H9 (cell line): ENCODE results near the gene PKDCC. TPM values are rescaled to one million over a fixed set of nuclear protein-coding genes. Genes with fewer than 3 reads are reported as not detected.

Experiments
- DNase-seq: peaks from one replicate; pipeline ENCODE4 v3.0.0-alpha.2; 2017
- H2AFZ ChIP-seq: one replicate; pipeline ENCODE4 v1.6.1; 2013; ENCODE audit warnings: mild to moderate bottlenecking, low read length, control low read depth, moderate library complexity
- H2AK5ac ChIP-seq: 2 replicates; pipeline ENCODE4 v1.6.1; 2013; ENCODE audit warnings: low read length, control low read depth, mixed read lengths; ENCODE audit not compliant: insufficient read length
- H2BK120ac ChIP-seq: one replicate; pipeline ENCODE4 v1.6.1; 2013; ENCODE audit warnings: low read depth, mild to moderate bottlenecking, low read length, control low read depth, inconsistent platforms; ENCODE audit not compliant: poor library complexity, severe bottlenecking
- H2BK12ac ChIP-seq: 2 replicates; pipeline ENCODE4 v1.6.1; 2013; ENCODE audit warnings: low read length, control low read depth, mixed read lengths, low read depth; ENCODE audit not compliant: insufficient read length
- H2BK15ac ChIP-seq: 2 replicates; pipeline ENCODE4 v1.6.1; 2013; ENCODE audit warnings: low read depth, low read length, control low read depth
- H2BK20ac ChIP-seq: one replicate; pipeline ENCODE4 v1.6.1; 2013; ENCODE audit warnings: low read depth, mild to moderate bottlenecking, low read length, control low read depth, inconsistent platforms; ENCODE audit not compliant: poor library complexity, severe bottlenecking
- H2BK5ac ChIP-seq: 2 replicates; pipeline ENCODE4 v1.6.1; 2013; ENCODE audit warnings: low read length, control low read depth, mixed read lengths; ENCODE audit not compliant: insufficient read length
- H3K14ac ChIP-seq: 2 replicates; pipeline ENCODE4 v1.6.1; 2013; ENCODE audit warnings: low read length, control low read depth; ENCODE audit not compliant: insufficient read depth
- H3K18ac ChIP-seq: 2 replicates; pipeline ENCODE4 v1.6.1; 2013; ENCODE audit warnings: low read depth, mild to moderate bottlenecking, mixed read lengths, low read length, control low read depth; ENCODE audit not compliant: insufficient read length
- H3K23ac ChIP-seq: 2 replicates; pipeline ENCODE4 v1.6.1; 2013; ENCODE audit warnings: low read length, control low read depth, mixed read lengths, low read depth; ENCODE audit not compliant: insufficient read length
- H3K23me2 ChIP-seq: 2 replicates; pipeline ENCODE4 v1.6.1; 2013; ENCODE audit warnings: low read depth, mild to moderate bottlenecking, mixed read lengths, low read length, control low read depth; ENCODE audit not compliant: insufficient read length, poor library complexity, severe bottlenecking
- H3K27ac ChIP-seq: 2 replicates; pipeline ENCODE4 v1.5.1; 2013; ENCODE audit warnings: low read length, control low read depth, mixed read lengths, low read depth; ENCODE audit not compliant: insufficient read length
- H3K27me3 ChIP-seq: 2 replicates; pipeline ENCODE4 v1.6.1; 2013; ENCODE audit warnings: low read length, control low read depth, inconsistent platforms; ENCODE audit not compliant: insufficient read depth
- H3K4ac ChIP-seq: 2 replicates; pipeline ENCODE4 v1.6.1; 2013; ENCODE audit warnings: low read depth, mild to moderate bottlenecking, control low read depth, inconsistent platforms, low read length, moderate library complexity
- H3K4me1 ChIP-seq: 2 replicates; pipeline ENCODE4 v1.6.1; 2013; ENCODE audit warnings: low read length, control low read depth, inconsistent platforms; ENCODE audit not compliant: insufficient read depth
- H3K4me2 ChIP-seq: 2 replicates; pipeline ENCODE4 v1.6.1; 2013; ENCODE audit warnings: low read length, control low read depth, mixed read lengths; ENCODE audit not compliant: insufficient read length, insufficient read depth
- H3K56ac ChIP-seq: 2 replicates; pipeline ENCODE4 v1.6.1; 2013; ENCODE audit warnings: low read depth, mild to moderate bottlenecking, mixed read lengths, low read length, control low read depth; ENCODE audit not compliant: insufficient read length
- H3K79me1 ChIP-seq: 2 replicates; pipeline ENCODE4 v1.6.1; 2013; ENCODE audit warnings: low read depth, mild to moderate bottlenecking, moderate library complexity, low read length, control low read depth, inconsistent platforms; ENCODE audit not compliant: insufficient read depth, poor library complexity, severe bottlenecking
- H3K79me2 ChIP-seq: 2 replicates; pipeline ENCODE4 v1.6.1; 2013; ENCODE audit warnings: low read length, control low read depth, inconsistent platforms; ENCODE audit not compliant: insufficient read depth
- H3K9ac ChIP-seq: 2 replicates; pipeline ENCODE4 v1.6.1; 2013; ENCODE audit warnings: low read length, control low read depth, mixed read lengths; ENCODE audit not compliant: insufficient read length; ENCODE audit errors: extremely low read depth
- H3K9me3 ChIP-seq: one replicate; pipeline ENCODE4 v1.6.1; 2013; ENCODE audit warnings: low read depth, low read length, inconsistent platforms; ENCODE audit not compliant: control insufficient read depth
- H3T11ph ChIP-seq: one replicate; pipeline ENCODE4 v1.6.1; 2013; ENCODE audit warnings: mild to moderate bottlenecking, low read length, control low read depth, inconsistent platforms
- H4K20me1 ChIP-seq: one replicate; pipeline ENCODE4 v1.6.1; 2013; ENCODE audit not compliant: control insufficient read depth, insufficient read length, insufficient read depth
- H4K5ac ChIP-seq: 2 replicates; pipeline ENCODE4 v1.6.1; 2013; ENCODE audit warnings: low read depth, mild to moderate bottlenecking, mixed read lengths, low read length, control low read depth; ENCODE audit not compliant: insufficient read length
- H4K8ac ChIP-seq: replicated peaks from 2 replicates; pipeline ENCODE4 v1.6.1; 2013; ENCODE audit warnings: low read length, control low read depth, mixed read lengths, low read depth; ENCODE audit not compliant: insufficient read length
- H4K91ac ChIP-seq: 2 replicates; pipeline ENCODE4 v1.6.1; 2013; ENCODE audit warnings: low read depth, mild to moderate bottlenecking, moderate library complexity, mixed read lengths, low read length, control low read depth; ENCODE audit not compliant: insufficient read length
- H3K27ac Mint-ChIP-seq, 3 experiments: 2 replicates in 2 of 3; 3 replicates in 1 of 3; pipeline ENCODE4 v1.8.0; 2020 to 2021; ENCODE audit warnings: mixed read lengths in 3 of 3, mild to moderate bottlenecking in 1 of 3, moderate library complexity in 1 of 3
- H3K27me3 Mint-ChIP-seq: 2 replicates; pipeline ENCODE4 v1.8.0; 2021; ENCODE audit warnings: low read depth, mild to moderate bottlenecking, moderate library complexity, mixed read lengths
- H3K36me3 Mint-ChIP-seq, 3 experiments: 2 replicates in 2 of 3; 3 replicates in 1 of 3; pipeline ENCODE4 v1.8.0; 2020 to 2021; ENCODE audit warnings: low read depth in 3 of 3, mixed read lengths in 3 of 3; ENCODE audit not compliant: insufficient read depth in 1 of 3
- H3K4me1 Mint-ChIP-seq, 2 experiments: 2 replicates each; pipeline ENCODE4 v1.8.0; 2020; ENCODE audit warnings: mixed read lengths in 2 of 2
- H3K4me3 Mint-ChIP-seq, 2 experiments: 2 replicates in 1 of 2; 3 replicates in 1 of 2; pipeline ENCODE4 v1.8.0; 2020 to 2021; ENCODE audit warnings: mild to moderate bottlenecking in 2 of 2, mixed read lengths in 2 of 2, moderate library complexity in 1 of 2
- H3K9me3 Mint-ChIP-seq, 2 experiments: 2 replicates in 1 of 2; 3 replicates in 1 of 2; pipeline ENCODE4 v1.8.0; 2020; ENCODE audit warnings: mild to moderate bottlenecking in 2 of 2, mixed read lengths in 2 of 2, moderate library complexity in 1 of 2
- CTCF ChIP-seq: fragments of 200-600 bp; sonication (generic); conservative IDR thresholded peaks from 3 replicates; pipeline ENCODE4 v1.8.0; 2021; ENCODE audit warnings: antibody characterized with exemption, mild to moderate bottlenecking
- WGBS: extraction: QIAGEN DNeasy Blood & Tissue Kit; methylation state at CpG from one replicate; pipeline ENCODE4 v1.1.7; 2013; ENCODE audit warnings: missing lambda C conversion rate, low lambda C conversion rate, mixed read lengths; ENCODE audit not compliant: insufficient read length; ENCODE audit errors: extremely low coverage; 5-methylcytosine and 5-hydroxymethylcytosine counted together
- total RNA-seq: library from RNA; stranded (reverse); gene quantifications from 2 replicates; pipeline ENCODE4 v1.2.1, GENCODE V29; 2021

The PKDCC gene
- total RNA-seq, 1 experiment from 2014 or later: 134 TPM

DNA sequence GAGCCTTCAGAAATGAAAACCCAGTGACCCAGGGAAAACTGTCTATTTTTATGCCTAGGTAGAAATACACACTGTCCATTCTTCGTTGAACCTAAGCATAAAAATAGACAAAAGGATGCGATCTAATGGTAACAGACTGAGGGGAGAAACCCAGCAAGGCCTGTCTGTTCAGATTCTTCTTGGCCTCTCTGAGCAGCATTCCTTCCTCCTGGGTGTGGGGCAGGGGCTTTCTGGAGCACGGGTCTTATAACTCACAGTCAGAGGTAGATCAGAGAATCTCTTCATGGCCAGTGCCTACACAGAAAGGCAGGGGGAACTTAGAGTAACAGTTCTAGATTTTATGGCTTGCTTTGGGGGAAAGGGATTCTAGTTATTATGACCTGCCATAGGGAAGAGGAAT, 56.0 kb downstream of the PKDCC start:
- Histone ChIP-seq H2BK15ac (no peak overlapping the region), H3T11ph (no peak overlapping the region), H3K9ac (no peak overlapping the region), H3K18ac (no peak overlapping the region), H2BK20ac (no peak overlapping the region), H2AFZ (no peak overlapping the region), H3K79me2 (no peaks in the 10 kb centered on the region), H2BK120ac (no peak overlapping the region), H4K20me1 (no peaks in the 10 kb centered on the region), H3K14ac (no peak overlapping the region), H3K79me1 (no peaks in the 10 kb centered on the region), H3K4me1 (peaks cover 6% of the 10 kb centered on the region; the same call in 1 of the 2 replicates), H4K8ac (no peak overlapping the region), H4K91ac (no peak overlapping the region), H2BK5ac (no peak overlapping the region), H3K4ac (no peak overlapping the region), H2AK5ac (no peak overlapping the region), H3K27me3 (no peaks in the 10 kb centered on the region; the same call in 1 of the 2 replicates), H2BK12ac (no peak overlapping the region), H3K9me3 (no peaks in the 10 kb centered on the region), H3K23ac (no peak overlapping the region), H3K56ac (no peak overlapping the region), H4K5ac (no peak overlapping the region), H3K27ac (no peak overlapping the region), H3K23me2 (peaks cover 9% of the 10 kb centered on the region), H3K4me2 (no peak overlapping the region)
- DNase-seq: no peak
- Mint-ChIP-seq H3K36me3 (peaks cover 3 to 7% (median 6%) of the 10 kb centered on the region in 3 experiments; a peak in 5 of 7 replicates), H3K27me3 (peaks cover 19% of the 10 kb centered on the region), H3K4me3 (peak overlapping the region in 1 of 2 experiments; percentile 35; a peak in 1 of 5 replicates), H3K27ac (no peak overlapping the region), H3K4me1 (peaks cover 22 to 25% of the 10 kb centered on the region in 2 experiments), H3K9me3 (peaks cover 9 to 12% of the 10 kb centered on the region in 2 experiments)
- WGBS: no CpG with 5 or more reads among the region's 3 CpGs
- no peak for TF ChIP-seq CTCF
